C4-2B (cell line): ENCODE results near the gene STYX.

ENCODE experiments used
- CTCF ChIP-seq: fragments of 450-650 bp; conservative IDR thresholded peaks from 2 replicates; pipeline ENCODE4 v1.5.1; 2017; ENCODE audit warnings: mild to moderate bottlenecking
- ZFX ChIP-seq: fragments of 450-650 bp; IDR thresholded peaks from 2 replicates; pipeline ENCODE4 v1.6.1; 2017

DNA sequence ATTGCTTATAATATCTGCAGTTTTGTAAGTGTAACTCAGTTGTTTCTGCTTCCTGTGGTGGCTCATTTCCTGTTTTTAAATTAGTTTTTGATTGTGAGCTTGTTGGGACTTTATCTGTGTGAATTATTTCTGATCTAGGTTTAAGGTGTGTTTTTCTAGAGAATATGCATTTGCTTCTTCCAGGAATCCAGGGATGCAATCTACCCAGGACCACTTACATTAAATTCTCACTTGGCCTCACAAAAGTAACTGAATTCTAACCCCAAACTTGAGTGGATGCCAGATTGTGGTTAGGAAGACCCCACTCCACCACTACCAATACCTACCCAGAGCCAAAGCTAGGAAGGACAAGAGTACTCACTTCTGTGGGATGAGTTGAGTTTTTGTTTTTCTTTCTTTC, 11.9 kb downstream of the STYX start:
- TF ChIP-seq CTCF (no peak), ZFX (no peak)
